Hematopoietic multipotent progenitor cell treated with erythropoietin and hydrocortisone succinate and interleukin-3 and kit ligand, for 4 days (in vitro differentiated cells): Measurements from ENCODE around the gene ASAP2.

Experiments
- DNase-seq: peaks from one replicate; pipeline ENCODE4 v3.0.0-alpha.2; 2015

The ASAP2 gene

GRCh38 chr2:9359463-9359862 is 152.9 kb downstream of the ASAP2 start:
- no peak for DNase-seq

GRCh38 chr2:9360110-9360509 is 153.5 kb downstream of the ASAP2 start:
- no peak for DNase-seq

- no peak for DNase-seq
Measured at GRCh38 chr2:9360701-9361100, 154.1 kb downstream of the ASAP2 start.

- DNase-seq = no peak
Measured at GRCh38 chr2:9364373-9364772, 157.8 kb downstream of the ASAP2 start.

- no peak for DNase-seq
Measured at GRCh38 chr2:9364791-9365497, 158.3 kb downstream of the ASAP2 start.

- no peak for DNase-seq
Measured at GRCh38 chr2:9365498-9366019, 158.9 kb downstream of the ASAP2 start.

- DNase-seq = no peak
Measured at GRCh38 chr2:9366026-9366425, 159.4 kb downstream of the ASAP2 start.

GRCh38 chr2:9370746-9371145 is 164.1 kb downstream of the ASAP2 start:
- DNase-seq = no peak

GRCh38 chr2:9373047-9373446 is 166.4 kb downstream of the ASAP2 start:
- DNase-seq = no peak

GRCh38 chr2:9373476-9373875 is 166.9 kb downstream of the ASAP2 start:
- DNase-seq = no peak

- DNase-seq = no peak
Measured at GRCh38 chr2:9374071-9374730, 167.6 kb downstream of the ASAP2 start.

GRCh38 chr2:9375857-9376428 is 169.3 kb downstream of the ASAP2 start:
- no peak for DNase-seq

GRCh38 chr2:9377461-9378097 is 171.0 kb downstream of the ASAP2 start:
- no peak for DNase-seq

- no peak for DNase-seq
Measured at GRCh38 chr2:9378433-9379390, 172.1 kb downstream of the ASAP2 start.

- DNase-seq = no peak
Measured at GRCh38 chr2:9379391-9379755, 172.8 kb downstream of the ASAP2 start.

GRCh38 chr2:9380702-9381628 is 174.4 kb downstream of the ASAP2 start:
- peak; percentile 14 for DNase-seq

GRCh38 chr2:9382604-9383235 is 176.1 kb downstream of the ASAP2 start:
- DNase-seq = peak; percentile 20

- no peak for DNase-seq
Measured at GRCh38 chr2:9384521-9384920, 177.9 kb downstream of the ASAP2 start.

- DNase-seq = no peak
Measured at GRCh38 chr2:9385841-9386240, 179.2 kb downstream of the ASAP2 start.

GRCh38 chr2:9388199-9388681 is 181.6 kb downstream of the ASAP2 start:
- no peak for DNase-seq
